Right cardiac atrium (tissue), 5 donors: ENCODE measurements around the gene TNS3. TPM values are rescaled to one million over a fixed set of nuclear protein-coding genes. Genes with fewer than 3 reads are reported as not detected.

ENCODE experiments used
- ATAC-seq, 2 donors: fragments of 200-7000 bp; cut with Tn5 transposase; one replicate each; pipeline versions ENCODE4 v1.8.0 to v1.9.1; 2020; ENCODE audit warnings: moderate library complexity in 2 of 2, mild to moderate bottlenecking in 1 of 2
- DNase-seq, 3 donors: peaks; one replicate each; pipeline ENCODE4 v3.0.0-alpha.2; 2020
- H3K27ac ChIP-seq: one replicate; pipeline ENCODE4 v1.5.1; 2013; ENCODE audit warnings: mild to moderate bottlenecking, low read length, control low read depth, moderate library complexity
- H3K27me3 ChIP-seq: one replicate; pipeline ENCODE4 v1.6.1; 2013; ENCODE audit not compliant: control insufficient read depth, insufficient read depth
- H3K4me1 ChIP-seq: one replicate; pipeline ENCODE4 v1.6.1; 2013; ENCODE audit warnings: low read length; ENCODE audit not compliant: control insufficient read depth, insufficient read depth
- H3K4me3 ChIP-seq: one replicate; pipeline ENCODE4 v1.5.1; 2013; ENCODE audit warnings: low read length, control low read depth
- H3K9me3 ChIP-seq: one replicate; pipeline ENCODE4 v1.6.1; 2013; ENCODE audit warnings: low read length; ENCODE audit not compliant: control insufficient read depth
- WGBS: extraction: QIAGEN DNeasy Blood & Tissue Kit; methylation state at CpG from one replicate; pipeline ENCODE4 v1.1.7; 2013; 5-methylcytosine and 5-hydroxymethylcytosine counted together
- intact Hi-C, 4 donors: fragments of 100-400 bp; cut with DNase I; formaldehyde crosslinking; loops; one replicate each; pipeline versions ENCODE4 v1.11.0 to v1.14.0; 2022 to 2023
- polyA plus RNA-seq: library from polyadenylated mRNA; stranded (reverse); fragments of 200-250 nt; gene quantifications from one replicate; pipeline ENCODE4 v1.2.3, GENCODE V29; 2013
- total RNA-seq, 4 donors: library from RNA; stranded (reverse); fragmentation: NEBNext Ultra II Directional; extraction: Animal tissue kit (Norgen Biotek cat#: 25700); gene quantifications; one replicate each; pipeline ENCODE4 v1.2.1, GENCODE V29; 2021
- donor health status: healthy with polysubstance abuse.
- donor health status: DM: no; HTN: yes; CAD: no.
- donor health status: DM: no; HTN: no; CAD: no.
- donor health status: DM: no; HTN: yes; CAD: no; lungs with severe emphysema.
- donor health status: DM: yes; HTN: yes; CAD: no.

The TNS3 gene
- total and polyA plus RNA-seq, 5 donors = 19.7 to 48.3 (median 40.4) TPM

DNA sequence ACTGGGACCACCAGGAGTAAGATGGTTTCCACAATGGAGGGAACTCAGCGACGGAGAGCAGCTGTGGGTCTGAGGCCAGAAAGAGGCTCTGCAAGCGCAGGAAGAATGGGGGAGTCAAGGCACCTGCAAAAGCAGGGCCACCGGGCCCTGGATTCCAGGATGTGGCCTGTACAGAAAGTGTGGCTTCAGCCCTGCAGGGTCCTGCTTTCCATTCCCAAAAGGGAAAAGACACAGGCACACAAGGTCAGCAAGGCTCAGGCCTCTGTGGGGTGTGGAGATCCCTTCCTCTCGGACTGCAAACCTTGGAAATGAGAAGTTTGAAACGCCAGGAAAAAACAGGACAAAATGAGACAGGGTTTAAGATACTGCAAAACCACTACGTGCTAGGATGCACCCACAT, 232.5 kb downstream of the TNS3 start:
- DNase-seq = no peak
- Histone ChIP-seq H3K4me1 (no peaks in the 10 kb centered on the region), H3K27me3 (no peaks in the 10 kb centered on the region), H3K4me3 (no peak overlapping the region), H3K27ac (no peak overlapping the region), H3K9me3 (no peaks in the 10 kb centered on the region)
- 92% methylated on average over 7 of the region's 7 CpGs for WGBS
- intact Hi-C loops = no loop called here
- no peak for ATAC-seq

GRCh38 chr7:47347816-47348385, 234.0 kb downstream of the TNS3 start:
- no peak overlapping the region for H3K27ac ChIP-seq
- ATAC-seq = no peak
- 89% methylated on average over 6 of the region's 6 CpGs for WGBS
- no peak for DNase-seq
- no peaks in the 10 kb centered on the region for H3K27me3 ChIP-seq
- no peak overlapping the region for H3K4me3 ChIP-seq
- H3K4me1 ChIP-seq = no peaks in the 10 kb centered on the region
- intact Hi-C loops = no loop called here
- H3K9me3 ChIP-seq = no peaks in the 10 kb centered on the region

GRCh38 chr7:47347346-47347745, 234.6 kb downstream of the TNS3 start:
- Histone ChIP-seq H3K4me3 (no peak overlapping the region), H3K27ac (no peak overlapping the region), H3K4me1 (no peaks in the 10 kb centered on the region), H3K9me3 (no peaks in the 10 kb centered on the region), H3K27me3 (no peaks in the 10 kb centered on the region)
- DNase-seq (no peak), ATAC-seq (no peak)
- intact Hi-C loops = no loop called here
- 82% methylated on average over 6 of the region's 6 CpGs for WGBS

- Histone ChIP-seq H3K9me3 (no peaks in the 10 kb centered on the region), H3K27ac (no peak overlapping the region), H3K4me3 (no peak overlapping the region), H3K4me1 (no peaks in the 10 kb centered on the region), H3K27me3 (no peaks in the 10 kb centered on the region)
- DNase-seq (no peak), ATAC-seq (no peak)
- intact Hi-C loops = no loop called here
- WGBS = 94% methylated on average over 7 of the region's 7 CpGs
These were observed 235.5 kb downstream of the TNS3 start for GRCh38 chr7:47346377-47346914.

- H3K4me1 ChIP-seq = no peaks in the 10 kb centered on the region
- WGBS = 95% methylated on average over 11 of the region's 11 CpGs
- DNase-seq (no peak), ATAC-seq (no peak)
- no peak overlapping the region for H3K4me3 ChIP-seq
- no peaks in the 10 kb centered on the region for H3K9me3 ChIP-seq
- intact Hi-C loops = no loop called here
- H3K27me3 ChIP-seq = no peaks in the 10 kb centered on the region
- H3K27ac ChIP-seq = no peak overlapping the region
These were observed 236.0 kb downstream of the TNS3 start for GRCh38 chr7:47345857-47346298.

DNA sequence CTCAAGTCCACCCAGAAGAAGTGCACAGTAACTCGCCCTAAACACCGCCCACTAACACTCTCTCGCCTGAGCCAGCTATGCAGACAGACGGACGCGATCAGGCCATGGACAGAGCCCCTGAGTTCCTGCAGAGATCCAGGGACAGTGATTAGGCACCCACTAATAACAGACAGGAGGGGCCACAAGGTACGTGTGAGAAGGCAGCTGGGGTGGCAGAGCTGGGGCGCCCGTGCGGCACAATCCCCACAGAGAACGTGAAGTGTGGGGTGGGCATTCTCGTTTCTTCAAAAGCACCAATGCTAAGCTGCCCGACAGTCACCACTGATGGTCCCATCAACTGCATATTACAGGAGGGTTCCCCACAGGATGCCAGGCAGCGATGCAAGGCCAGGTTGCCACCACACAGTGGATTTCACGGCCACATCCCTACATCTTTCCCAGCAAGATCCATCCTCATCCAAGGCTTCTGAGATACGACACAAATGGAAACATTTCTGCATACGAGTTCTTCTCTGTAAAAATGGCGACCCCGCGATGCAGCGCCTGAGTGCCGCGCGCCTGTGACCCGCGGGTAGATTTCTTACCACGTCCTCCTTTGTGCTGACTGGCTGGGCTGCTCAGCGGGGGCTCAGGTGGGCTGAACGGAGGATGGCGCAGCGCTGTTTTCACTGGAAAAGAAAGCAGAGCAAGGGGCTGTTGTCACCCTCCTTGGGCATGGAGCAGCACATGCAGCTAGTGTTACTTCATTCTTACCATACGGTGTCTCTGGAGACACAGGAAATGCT, 237.5 kb downstream of the TNS3 start:
- DNase-seq (no peak), ATAC-seq (no peak)
- 89% methylated on average over 32 of the region's 32 CpGs for WGBS
- intact Hi-C loops = no loop called here
- H3K4me3 ChIP-seq = no peak overlapping the region
- no peak overlapping the region for H3K27ac ChIP-seq
- no peaks in the 10 kb centered on the region for H3K9me3 ChIP-seq
- H3K27me3 ChIP-seq = no peaks in the 10 kb centered on the region
- no peaks in the 10 kb centered on the region for H3K4me1 ChIP-seq

DNA sequence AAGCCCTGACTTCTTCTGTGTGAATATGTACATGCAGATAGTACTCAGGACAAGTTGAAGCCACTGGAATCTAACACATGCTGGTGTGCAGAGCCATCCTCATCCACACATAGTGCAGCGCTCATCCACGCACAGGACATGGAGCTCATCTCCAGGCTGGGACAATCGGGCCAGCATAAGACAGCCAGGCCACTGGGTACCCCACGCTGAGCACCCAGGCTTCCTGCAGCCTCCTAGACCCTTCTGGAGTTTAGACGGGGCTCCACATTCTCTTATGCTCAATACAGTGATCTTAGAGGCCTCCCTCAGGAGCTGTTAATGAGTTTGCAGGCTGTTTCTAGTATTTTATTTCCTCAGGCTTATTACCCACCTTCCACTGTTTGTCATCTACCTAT, 238.9 kb downstream of the TNS3 start:
- no peaks in the 10 kb centered on the region for H3K9me3 ChIP-seq
- no peak overlapping the region for H3K4me3 ChIP-seq
- no peak for DNase-seq
- H3K4me1 ChIP-seq = no peaks in the 10 kb centered on the region
- WGBS = 80% methylated on average over 5 of the region's 5 CpGs
- H3K27ac ChIP-seq = peak overlapping the region; percentile 11
- no peaks in the 10 kb centered on the region for H3K27me3 ChIP-seq
- intact Hi-C loops = no loop called here
- ATAC-seq = peak; percentile 41 to 47

- intact Hi-C loops = no loop called here
These were observed 239.4 kb downstream of the TNS3 start for GRCh38 chr7:47342296-47343060.

DNA sequence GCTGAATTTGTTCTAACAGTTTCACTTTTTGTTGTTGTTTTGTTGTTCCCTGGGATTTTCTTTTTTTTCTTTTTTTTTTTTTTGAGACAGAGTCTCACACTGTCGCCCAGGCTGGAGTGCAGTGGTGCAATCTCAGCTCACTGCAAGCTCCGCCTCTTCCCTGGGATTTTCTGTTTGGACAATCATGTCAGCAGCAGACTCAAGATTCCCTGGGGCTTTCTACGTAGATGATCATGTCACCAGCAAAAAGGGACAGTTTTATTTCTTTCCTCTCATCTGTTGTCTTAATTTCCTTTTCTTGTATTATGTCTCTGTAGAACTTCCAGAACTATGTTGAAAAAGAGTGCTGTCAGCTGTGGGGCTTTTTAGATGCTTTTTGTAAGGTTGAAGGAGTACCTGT, 241.4 kb downstream of the TNS3 start:
- DNase-seq (no peak), ATAC-seq (no peak)
- H3K9me3 ChIP-seq = no peaks in the 10 kb centered on the region
- WGBS = 76% methylated on average over 3 of the region's 3 CpGs
- H3K27ac ChIP-seq = no peak overlapping the region
- intact Hi-C loops = no loop called here
- H3K27me3 ChIP-seq = no peaks in the 10 kb centered on the region
- peaks cover 6% of the 10 kb centered on the region for H3K4me1 ChIP-seq
- H3K4me3 ChIP-seq = no peak overlapping the region

More at GRCh38 chr7:47342296-47343060, 239.4 kb downstream of the TNS3 start:
- H3K27ac ChIP-seq = peak overlapping the region; percentile 32
- ATAC-seq (peak; percentile 66 to 68), DNase-seq (peak in 1 of 3 donors; percentile 57)
- WGBS = 87% methylated on average over 5 of the region's 5 CpGs
- no peaks in the 10 kb centered on the region for H3K27me3 ChIP-seq
- H3K4me1 ChIP-seq = no peaks in the 10 kb centered on the region
- H3K9me3 ChIP-seq = no peaks in the 10 kb centered on the region
- H3K4me3 ChIP-seq = no peak overlapping the region

DNA sequence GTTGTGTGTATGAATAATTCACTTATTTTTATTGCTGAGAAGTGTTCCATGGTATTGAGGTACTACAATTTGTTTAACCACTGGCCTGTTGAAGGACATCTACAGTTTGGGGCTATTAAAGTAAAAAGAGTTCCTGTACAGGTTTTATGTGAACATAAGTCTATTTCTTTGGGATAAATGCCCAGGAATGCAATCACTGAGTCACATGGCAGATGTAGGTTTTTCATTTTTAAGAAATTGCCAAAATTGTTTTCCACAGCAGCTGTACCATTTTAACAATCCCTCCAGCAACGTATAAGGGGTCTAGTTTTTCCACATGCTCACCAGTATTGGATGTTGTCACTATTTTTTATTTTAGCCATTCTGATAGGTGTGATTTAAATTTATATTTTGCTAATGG, 243.9 kb downstream of the TNS3 start:
- H3K4me1 ChIP-seq = peaks cover 8% of the 10 kb centered on the region
- H3K4me3 ChIP-seq = no peak overlapping the region
- no peak overlapping the region for H3K27ac ChIP-seq
- DNase-seq (no peak), ATAC-seq (no peak)
- no peaks in the 10 kb centered on the region for H3K9me3 ChIP-seq
- H3K27me3 ChIP-seq = no peaks in the 10 kb centered on the region
- intact Hi-C loops = no loop called here
- WGBS = 86% methylated on average over 1 of the region's 1 CpG

DNA sequence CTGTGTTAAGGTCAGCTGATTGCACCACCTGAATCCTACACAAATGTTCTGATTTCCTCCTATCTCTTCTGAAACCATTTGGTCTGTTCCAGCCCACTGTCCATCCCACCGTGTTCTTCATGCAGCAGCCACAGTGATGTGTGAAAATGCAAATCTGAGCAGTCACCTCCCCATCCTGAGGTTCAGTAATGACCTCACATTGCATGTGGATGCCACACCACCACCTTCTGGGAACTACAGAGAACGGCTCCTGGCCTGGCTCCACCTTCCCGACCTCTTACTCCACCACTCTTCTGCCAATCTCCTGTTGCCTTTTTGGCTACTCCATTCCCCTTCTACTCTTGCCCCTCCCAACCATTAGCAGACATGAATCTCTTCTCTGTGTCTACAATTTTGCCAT, 244.4 kb downstream of the TNS3 start:
- intact Hi-C loops = no loop called here
- ATAC-seq = no peak
- H3K27ac ChIP-seq = no peak overlapping the region

More for the DNA sequence above, 244.4 kb downstream of the TNS3 start:
- H3K9me3 ChIP-seq = no peaks in the 10 kb centered on the region
- DNase-seq = peak in 1 of 3 donors; percentile 51
- no peak overlapping the region for H3K4me3 ChIP-seq
- peaks cover 8% of the 10 kb centered on the region for H3K4me1 ChIP-seq
- 67% methylated on average over 3 of the region's 3 CpGs for WGBS
- no peaks in the 10 kb centered on the region for H3K27me3 ChIP-seq
